ENCODE data around the gene TAS2R50. TPM values are rescaled to one million over a fixed set of nuclear protein-coding genes. Genes with fewer than 3 reads are reported as not detected.

TAS2R50 gene
- total and polyA plus RNA-seq, 9 of the 15 experiments (the other 6 are each of a cell fraction or from before 2014, with no cell fraction given): 0.06 to 1.3 (median 0.42) TPM; not detected in 3

DNA sequence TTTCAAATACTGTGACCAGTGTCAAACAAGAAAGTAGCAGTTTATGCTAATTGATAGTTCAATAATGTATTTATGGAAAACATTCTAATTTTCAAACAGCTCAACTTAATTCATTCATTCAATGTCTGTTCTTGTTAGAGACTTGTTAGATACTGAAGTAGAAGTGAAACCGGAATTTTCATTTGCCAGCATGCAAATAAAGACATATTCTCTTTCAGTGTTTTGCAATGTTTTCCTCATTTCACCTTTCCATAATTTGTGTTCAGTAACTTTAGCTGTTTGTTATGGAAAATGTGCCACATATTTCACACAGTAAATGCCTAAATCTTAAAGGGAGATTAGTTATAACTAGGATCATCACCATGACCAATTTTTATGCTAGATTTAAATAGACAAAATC lies 21.2 kb downstream of the TAS2R50 start:
- in situ Hi-C loops (cut with MboI): no loop called here
- Histone ChIP-seq H3K79me2 (ENCODE audit: control insufficient read depth, insufficient read depth, low read length) (no peaks in the 10 kb centered on the region; the same call in 2 of the 3 replicates), H2AFZ (ENCODE audit: low read depth, low read length) (no peak overlapping the region), H4K20me1 (replicated peaks; ENCODE audit: control insufficient read depth, insufficient read depth, low read length) (no peaks in the 10 kb centered on the region), H3K27me3 (ENCODE audit: control insufficient read depth in 2 of 2, insufficient read depth in 2 of 2, low read length in 2 of 2) (no peaks in the 10 kb centered on the region), H3K9me1 (ENCODE audit: control insufficient read depth, insufficient read depth, low read length) (no peaks in the 10 kb centered on the region), H3K36me3 (ENCODE audit: control insufficient read depth, insufficient read depth, low read length) (no peaks in the 10 kb centered on the region), H3K4me2 (ENCODE audit: insufficient read depth, low read length) (no peak overlapping the region), H3K9me3 (replicated peaks; ENCODE audit: control insufficient read depth, insufficient read depth, low read depth, low read length) (no peaks in the 10 kb centered on the region), H3K4me1 (replicated peaks in 1 of 2; ENCODE audit: control insufficient read depth in 2 of 2, insufficient read depth in 2 of 2, low read length in 2 of 2) (no peaks in the 10 kb centered on the region; a peak in 1 of 5 replicates), H3K4me3 (no peak overlapping the region), H3K27ac (ENCODE audit: extremely low read depth, low read depth, low read length) (no peak overlapping the region), H3K9ac (ENCODE audit: insufficient read depth in 1 of 2, low read depth in 2 of 2, low read length in 2 of 2) (no peak overlapping the region)
- no peak for ATAC-seq
- CTCF ChIA-PET (ENCODE audit: low intra/inter-chr PET ratio): no interaction called here
- no peak for FAIRE-seq
- WGBS (ENCODE audit: insufficient coverage, low coverage, missing lambda C conversion rate): 80% methylated on average over 1 of the region's 1 CpG
- DNase-seq (ENCODE audit: extremely low read depth in 1 of 4, low spot score in 3 of 4): no peak
- intact Hi-C loops (cut with micrococcal nuclease): no loop called here
- BruUV-seq (replicated peaks): no TSS peak
- POLR2A ChIA-PET: no interaction called here
- TF ChIP-seq, protein P1, sequence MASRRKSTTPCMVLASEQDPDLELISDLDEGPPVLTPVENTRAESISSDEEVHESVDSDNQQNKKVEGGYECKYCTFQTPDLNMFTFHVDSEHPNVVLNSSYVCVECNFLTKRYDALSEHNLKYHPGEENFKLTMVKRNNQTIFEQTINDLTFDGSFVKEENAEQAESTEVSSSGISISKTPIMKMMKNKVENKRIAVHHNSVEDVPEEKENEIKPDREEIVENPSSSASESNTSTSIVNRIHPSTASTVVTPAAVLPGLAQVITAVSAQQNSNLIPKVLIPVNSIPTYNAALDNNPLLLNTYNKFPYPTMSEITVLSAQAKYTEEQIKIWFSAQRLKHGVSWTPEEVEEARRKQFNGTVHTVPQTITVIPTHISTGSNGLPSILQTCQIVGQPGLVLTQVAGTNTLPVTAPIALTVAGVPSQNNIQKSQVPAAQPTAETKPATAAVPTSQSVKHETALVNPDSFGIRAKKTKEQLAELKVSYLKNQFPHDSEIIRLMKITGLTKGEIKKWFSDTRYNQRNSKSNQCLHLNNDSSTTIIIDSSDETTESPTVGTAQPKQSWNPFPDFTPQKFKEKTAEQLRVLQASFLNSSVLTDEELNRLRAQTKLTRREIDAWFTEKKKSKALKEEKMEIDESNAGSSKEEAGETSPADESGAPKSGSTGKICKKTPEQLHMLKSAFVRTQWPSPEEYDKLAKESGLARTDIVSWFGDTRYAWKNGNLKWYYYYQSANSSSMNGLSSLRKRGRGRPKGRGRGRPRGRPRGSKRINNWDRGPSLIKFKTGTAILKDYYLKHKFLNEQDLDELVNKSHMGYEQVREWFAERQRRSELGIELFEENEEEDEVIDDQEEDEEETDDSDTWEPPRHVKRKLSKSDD (conservative IDR thresholded peaks at IDR 0.05; ENCODE audit: low read length): no peak
- TF ChIP-seq MITF (IDR thresholded peaks at IDR 0.05): no peak
- no peak for TF ChIP-seq KLF16 (IDR thresholded peaks at IDR 0.05)
- TF ChIP-seq HDAC1 (IDR thresholded peaks at IDR 0.05): no peak
- no peak for TF ChIP-seq HNRNPH1 (optimal IDR thresholded peaks at IDR 0.05; ENCODE audit: low read depth, low read length)
- TF ChIP-seq ZNF717 (CRISPR knock-in tag; IDR thresholded peaks at IDR 0.05): no peak
- no peak for TF ChIP-seq SMAD4 (CRISPR knock-in tag; conservative IDR thresholded peaks at IDR 0.05)
- no peak for TF ChIP-seq ZNF384 (IDR thresholded peaks at IDR 0.05; ENCODE audit: low read depth, low read length)
- TF ChIP-seq ZNF12 (CRISPR knock-in tag; IDR thresholded peaks at IDR 0.05): no peak
- no peak for TF ChIP-seq TCF7L2 (IDR thresholded peaks at IDR 0.05; ENCODE audit: low read depth, low read length)
- TF ChIP-seq TGIF2 (CRISPR knock-in tag; IDR thresholded peaks at IDR 0.05): no peak
- TF ChIP-seq MEIS2 (IDR thresholded peaks at IDR 0.05; ENCODE audit: partially characterized antibody): no peak
- TF ChIP-seq HBP1 (CRISPR knock-in tag; IDR thresholded peaks at IDR 0.05): no peak
- no peak for TF ChIP-seq BHLHE40 (IDR thresholded peaks at IDR 0.05; ENCODE audit: low read length)
- TF ChIP-seq TAF1 (IDR thresholded peaks at IDR 0.05; ENCODE audit: control insufficient read depth, extremely low read depth, insufficient read depth, low read length, severe bottlenecking): no peak
- TF ChIP-seq, protein P2, sequence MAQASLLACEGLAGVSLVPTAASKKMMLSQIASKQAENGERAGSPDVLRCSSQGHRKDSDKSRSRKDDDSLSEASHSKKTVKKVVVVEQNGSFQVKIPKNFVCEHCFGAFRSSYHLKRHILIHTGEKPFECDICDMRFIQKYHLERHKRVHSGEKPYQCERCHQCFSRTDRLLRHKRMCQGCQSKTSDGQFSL (CRISPR knock-in tag; IDR thresholded peaks at IDR 0.05): no peak
- TF ChIP-seq, protein P2 (tag; IDR thresholded peaks at IDR 0.05): no peak
